ENCODE results near the gene SMIM13.

The SMIM13 gene

DNA sequence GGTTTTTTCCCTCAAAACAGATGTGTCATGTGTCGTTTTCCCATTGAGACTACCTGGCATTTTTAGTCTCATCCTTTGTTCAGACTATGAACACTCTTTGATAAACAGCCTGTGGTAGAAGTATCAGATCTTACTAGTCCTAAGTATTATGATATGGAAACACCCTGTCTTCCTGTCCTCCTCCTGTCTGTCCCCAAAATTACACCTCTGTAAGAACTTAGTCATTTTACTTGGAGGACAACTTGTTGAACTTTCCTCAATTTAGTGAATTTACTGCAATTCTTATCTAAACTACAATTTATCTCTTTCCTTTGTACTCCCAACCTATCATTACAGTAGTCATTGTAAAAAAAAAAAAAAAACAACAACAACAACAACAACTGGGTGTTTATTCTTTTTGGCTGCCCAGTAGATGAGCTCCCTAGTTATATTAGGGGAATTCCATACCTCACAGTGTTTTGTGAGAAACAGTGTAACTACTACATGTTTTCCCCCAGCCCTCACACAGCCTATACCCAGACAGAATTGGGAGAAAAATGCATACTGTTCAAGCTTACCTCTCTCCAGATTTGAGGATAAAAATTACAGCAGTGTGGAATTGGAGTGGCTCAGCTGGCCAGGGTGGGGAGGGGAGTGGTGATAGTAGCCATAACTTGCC lies 36.4 kb downstream of the SMIM13 start:
- DNase-seq, result no peak
- Histone ChIP-seq H3K9me3 (ENCODE audit: severe bottlenecking) (no peaks in the 10 kb centered on the region), H3K27ac (no peak overlapping the region), H3K36me3 (peaks cover 34% of the 10 kb centered on the region), H3K27me3 (ENCODE audit: insufficient read depth, low read depth, severe bottlenecking) (no peaks in the 10 kb centered on the region), H3K4me3 (ENCODE audit: low read depth, low read length) (no peak overlapping the region)
- TF ChIP-seq, protein P1, sequence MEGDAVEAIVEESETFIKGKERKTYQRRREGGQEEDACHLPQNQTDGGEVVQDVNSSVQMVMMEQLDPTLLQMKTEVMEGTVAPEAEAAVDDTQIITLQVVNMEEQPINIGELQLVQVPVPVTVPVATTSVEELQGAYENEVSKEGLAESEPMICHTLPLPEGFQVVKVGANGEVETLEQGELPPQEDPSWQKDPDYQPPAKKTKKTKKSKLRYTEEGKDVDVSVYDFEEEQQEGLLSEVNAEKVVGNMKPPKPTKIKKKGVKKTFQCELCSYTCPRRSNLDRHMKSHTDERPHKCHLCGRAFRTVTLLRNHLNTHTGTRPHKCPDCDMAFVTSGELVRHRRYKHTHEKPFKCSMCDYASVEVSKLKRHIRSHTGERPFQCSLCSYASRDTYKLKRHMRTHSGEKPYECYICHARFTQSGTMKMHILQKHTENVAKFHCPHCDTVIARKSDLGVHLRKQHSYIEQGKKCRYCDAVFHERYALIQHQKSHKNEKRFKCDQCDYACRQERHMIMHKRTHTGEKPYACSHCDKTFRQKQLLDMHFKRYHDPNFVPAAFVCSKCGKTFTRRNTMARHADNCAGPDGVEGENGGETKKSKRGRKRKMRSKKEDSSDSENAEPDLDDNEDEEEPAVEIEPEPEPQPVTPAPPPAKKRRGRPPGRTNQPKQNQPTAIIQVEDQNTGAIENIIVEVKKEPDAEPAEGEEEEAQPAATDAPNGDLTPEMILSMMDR (IDR thresholded peaks at IDR 0.05; ENCODE audit: low read depth, low read length), result no peak

DNA sequence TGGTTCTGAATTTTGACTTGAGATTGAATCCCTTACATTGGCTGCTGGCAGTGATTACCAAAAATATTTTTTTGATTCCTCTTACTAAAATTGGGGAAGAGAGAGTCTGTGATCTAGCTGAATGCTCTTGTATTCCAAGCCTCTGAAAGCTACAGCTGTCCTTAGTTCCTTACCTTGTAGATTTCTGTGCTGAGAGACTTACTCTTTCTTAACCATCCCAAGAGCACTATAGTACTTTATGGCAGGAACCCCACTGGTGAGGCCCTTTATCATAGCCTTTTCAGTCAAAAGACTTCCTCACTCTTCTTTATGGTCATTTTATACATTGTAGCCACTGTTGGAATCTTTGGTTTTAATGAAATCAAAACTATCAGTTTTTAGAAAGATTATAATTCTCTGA lies 37.0 kb downstream of the SMIM13 start:
- H3K9me3 ChIP-seq (ENCODE audit: severe bottlenecking), result no peaks in the 10 kb centered on the region
- H3K27ac ChIP-seq, result no peak overlapping the region
- H3K4me3 ChIP-seq (ENCODE audit: low read depth, low read length), result no peak overlapping the region
- TF ChIP-seq, protein P1 (IDR thresholded peaks at IDR 0.05; ENCODE audit: low read depth, low read length), result no peak
- H3K27me3 ChIP-seq (ENCODE audit: insufficient read depth, low read depth, severe bottlenecking), result no peaks in the 10 kb centered on the region
- no peak for DNase-seq
- H3K36me3 ChIP-seq, result peaks cover 37% of the 10 kb centered on the region

DNA sequence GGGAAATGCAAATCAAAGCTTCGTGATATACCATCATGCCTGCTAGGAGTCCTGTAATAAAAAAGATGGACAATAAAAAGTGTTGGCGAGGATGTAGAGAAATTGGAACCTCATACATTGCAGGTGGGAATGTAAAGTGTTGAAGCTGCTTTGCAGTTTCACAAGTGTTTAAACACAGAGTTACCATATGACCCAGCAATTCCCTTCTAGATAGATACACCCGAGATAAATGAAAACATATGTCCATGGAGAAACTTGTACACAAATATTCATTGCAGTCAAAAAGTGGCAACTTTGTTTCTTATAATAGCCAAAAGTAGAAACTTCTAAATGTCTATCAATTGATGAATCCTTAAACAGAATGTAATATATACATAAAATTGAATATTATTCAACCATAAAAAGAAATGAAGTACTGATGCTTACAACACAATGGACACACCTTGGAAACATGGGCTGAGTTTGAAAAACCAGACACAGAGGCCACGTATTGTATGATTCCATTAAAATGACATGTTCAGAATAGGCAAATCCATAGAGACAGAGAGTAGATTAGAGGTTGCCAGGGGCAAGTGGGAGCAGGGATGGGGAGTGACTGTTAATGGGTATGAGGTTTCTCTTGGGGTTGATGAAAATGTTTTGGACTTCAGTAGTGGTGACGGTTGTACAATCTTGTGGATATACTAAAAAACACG lies 38.7 kb downstream of the SMIM13 start:
- TF ChIP-seq, protein P1 (IDR thresholded peaks at IDR 0.05; ENCODE audit: low read depth, low read length), result no peak
- H3K36me3 ChIP-seq, result peaks cover 34% of the 10 kb centered on the region
- H3K4me3 ChIP-seq (ENCODE audit: low read depth, low read length), result no peak overlapping the region
- DNase-seq, result no peak
- no peaks in the 10 kb centered on the region for H3K27me3 ChIP-seq (ENCODE audit: insufficient read depth, low read depth, severe bottlenecking)
- H3K9me3 ChIP-seq (ENCODE audit: severe bottlenecking), result no peaks in the 10 kb centered on the region
- no peak overlapping the region for H3K27ac ChIP-seq

DNA sequence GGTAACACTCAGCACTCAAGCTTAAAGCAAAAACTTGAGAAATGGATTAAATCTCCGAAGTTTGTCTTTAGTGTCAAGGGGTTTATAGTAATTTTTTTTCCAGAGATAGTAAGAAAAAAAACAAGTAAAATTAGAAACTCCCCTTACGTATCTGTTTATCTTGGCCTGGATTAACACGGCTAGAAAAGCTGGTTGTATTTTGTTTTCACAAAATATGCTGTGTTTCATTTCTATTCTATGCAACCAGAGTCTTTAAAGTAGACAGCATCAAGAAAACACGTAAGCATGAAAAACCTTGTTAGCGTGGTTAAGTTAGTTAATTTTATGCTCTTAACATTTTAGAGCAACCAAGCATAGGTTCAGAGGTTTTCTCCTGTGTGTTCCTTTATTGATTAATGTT lies 39.6 kb downstream of the SMIM13 start:
- H3K4me3 ChIP-seq (ENCODE audit: low read depth, low read length), result no peak overlapping the region
- H3K36me3 ChIP-seq, result peaks cover 28% of the 10 kb centered on the region
- TF ChIP-seq, protein P1 (IDR thresholded peaks at IDR 0.05; ENCODE audit: low read depth, low read length), result no peak
- no peaks in the 10 kb centered on the region for H3K9me3 ChIP-seq (ENCODE audit: severe bottlenecking)
- no peak overlapping the region for H3K27ac ChIP-seq
- H3K27me3 ChIP-seq (ENCODE audit: insufficient read depth, low read depth, severe bottlenecking), result no peaks in the 10 kb centered on the region
- DNase-seq, result no peak

DNA sequence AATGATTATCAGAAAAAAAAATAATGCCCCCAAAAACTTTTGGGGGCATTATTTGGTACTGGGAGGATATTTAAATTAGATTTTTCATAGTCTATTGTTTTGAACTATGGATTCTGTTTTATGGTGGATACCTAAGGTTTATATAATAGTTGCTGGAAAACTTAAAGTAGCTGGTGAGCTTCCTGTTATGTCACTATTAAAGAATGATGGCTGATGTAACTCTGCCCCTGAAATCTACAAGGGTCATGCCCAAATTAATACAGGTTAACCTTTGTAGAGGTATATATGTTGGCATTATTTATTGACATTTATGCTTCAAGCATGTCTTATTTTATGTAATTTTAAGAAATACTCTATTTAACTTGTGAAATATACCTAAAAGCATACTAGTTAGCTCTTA lies 43.2 kb downstream of the SMIM13 start:
- Histone ChIP-seq H3K9me3 (ENCODE audit: severe bottlenecking) (no peaks in the 10 kb centered on the region), H3K27me3 (ENCODE audit: insufficient read depth, low read depth, severe bottlenecking) (no peaks in the 10 kb centered on the region), H3K27ac (no peak overlapping the region), H3K36me3 (peaks cover 28% of the 10 kb centered on the region), H3K4me3 (ENCODE audit: low read depth, low read length) (no peak overlapping the region)
- TF ChIP-seq, protein P1 (IDR thresholded peaks at IDR 0.05; ENCODE audit: low read depth, low read length), result no peak
- no peak for DNase-seq
